Activated T-helper 17 cell treated with anti-CD3 and anti-CD28 coated beads, Interleukin-2, amount 50 U/mL, for 72 hours (primary cell): ENCODE data around the gene GSS. TPM values are rescaled to one million over a fixed set of nuclear protein-coding genes. Genes with fewer than 3 reads are reported as not detected.

Experiments used
- ATAC-seq: fragments of 150-1000 bp; cut with Tn5 transposase; replicated peaks from 2 replicates; pipeline ENCODE4 v1.10.0; 2021; ENCODE audit warnings: mild to moderate bottlenecking, moderate library complexity
- H3K27ac Mint-ChIP-seq: one replicate; pipeline ENCODE4 v1.8.0; 2022; ENCODE audit warnings: mixed read lengths
- H3K27me3 Mint-ChIP-seq: one replicate; pipeline ENCODE4 v1.8.0; 2022; ENCODE audit warnings: mixed read lengths
- H3K36me3 Mint-ChIP-seq: one replicate; pipeline ENCODE4 v1.8.0; 2022; ENCODE audit warnings: low read depth, mild to moderate bottlenecking, mixed read lengths
- H3K4me1 Mint-ChIP-seq: one replicate; pipeline ENCODE4 v1.8.0; 2022; ENCODE audit warnings: mixed read lengths
- H3K4me3 Mint-ChIP-seq: one replicate; pipeline ENCODE4 v1.8.0; 2022; ENCODE audit warnings: mild to moderate bottlenecking, mixed read lengths
- H3K9me3 Mint-ChIP-seq: one replicate; pipeline ENCODE4 v1.8.0; 2022; ENCODE audit warnings: mixed read lengths
- total RNA-seq, 2 donors: library from RNA; stranded (reverse); gene quantifications; one replicate each; pipeline ENCODE4 v1.2.3, GENCODE V29; 2022

GSS gene
- total RNA-seq, 2 donors from 2014 or later: 54.7 to 57.4 TPM

DNA sequence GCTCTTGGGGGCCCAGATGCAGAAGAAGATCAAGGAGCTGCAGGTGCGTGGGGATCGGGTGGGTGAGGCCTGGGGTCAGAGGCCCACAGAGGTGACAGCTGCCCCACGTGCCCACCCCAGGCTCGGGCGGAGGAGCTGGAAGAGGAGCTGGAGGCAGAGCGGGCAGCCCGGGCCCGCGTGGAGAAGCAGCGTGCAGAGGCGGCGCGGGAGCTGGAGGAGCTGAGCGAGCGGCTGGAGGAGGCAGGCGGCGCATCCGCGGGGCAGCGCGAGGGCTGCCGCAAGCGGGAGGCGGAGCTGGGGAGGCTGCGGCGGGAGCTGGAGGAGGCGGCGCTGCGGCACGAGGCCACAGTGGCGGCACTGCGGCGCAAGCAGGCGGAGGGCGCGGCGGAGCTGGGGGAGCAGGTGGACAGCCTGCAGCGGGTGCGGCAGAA lies 41.5 kb upstream of the GSS start:
- Mint-ChIP-seq H3K36me3 (peaks cover 44% of the 10 kb centered on the region), H3K27me3 (no peaks in the 10 kb centered on the region), H3K4me1 (no peaks in the 10 kb centered on the region), H3K27ac (no peak overlapping the region), H3K4me3 (no peak overlapping the region), H3K9me3 (no peaks in the 10 kb centered on the region)
- no peak for ATAC-seq

GRCh38 chr20:34996243-34997028 lies 40.8 kb upstream of the GSS start:
- no peak for ATAC-seq
- Mint-ChIP-seq H3K9me3 (no peaks in the 10 kb centered on the region), H3K27ac (no peak overlapping the region), H3K27me3 (no peaks in the 10 kb centered on the region), H3K4me1 (no peaks in the 10 kb centered on the region), H3K36me3 (peaks cover 37% of the 10 kb centered on the region), H3K4me3 (no peak overlapping the region)

DNA sequence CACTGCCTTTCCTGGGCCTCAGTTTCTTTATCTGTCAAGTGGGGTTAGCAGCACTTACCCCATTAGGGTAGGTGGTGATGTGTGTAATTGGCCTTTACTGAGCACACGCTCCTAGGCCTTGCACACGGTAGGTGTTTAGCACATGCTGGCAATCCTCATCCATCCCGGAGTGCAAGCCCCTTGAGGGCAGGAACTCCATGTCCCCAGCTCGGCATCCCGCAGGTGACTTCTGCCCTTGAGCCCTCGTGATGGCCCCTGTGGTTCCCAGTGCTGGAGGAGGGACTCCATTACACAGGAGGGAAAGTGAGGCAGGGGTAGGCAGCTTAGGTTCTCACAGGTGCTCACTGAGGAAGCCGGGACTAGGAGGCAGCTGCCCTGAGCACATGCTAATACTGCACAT lies 40.1 kb upstream of the GSS start:
- H3K9me3 Mint-ChIP-seq: no peaks in the 10 kb centered on the region
- no peak overlapping the region for H3K4me3 Mint-ChIP-seq
- H3K36me3 Mint-ChIP-seq: peaks cover 30% of the 10 kb centered on the region
- H3K4me1 Mint-ChIP-seq: peaks cover 3% of the 10 kb centered on the region
- H3K27ac Mint-ChIP-seq: no peak overlapping the region
- no peaks in the 10 kb centered on the region for H3K27me3 Mint-ChIP-seq
- ATAC-seq: no peak

DNA sequence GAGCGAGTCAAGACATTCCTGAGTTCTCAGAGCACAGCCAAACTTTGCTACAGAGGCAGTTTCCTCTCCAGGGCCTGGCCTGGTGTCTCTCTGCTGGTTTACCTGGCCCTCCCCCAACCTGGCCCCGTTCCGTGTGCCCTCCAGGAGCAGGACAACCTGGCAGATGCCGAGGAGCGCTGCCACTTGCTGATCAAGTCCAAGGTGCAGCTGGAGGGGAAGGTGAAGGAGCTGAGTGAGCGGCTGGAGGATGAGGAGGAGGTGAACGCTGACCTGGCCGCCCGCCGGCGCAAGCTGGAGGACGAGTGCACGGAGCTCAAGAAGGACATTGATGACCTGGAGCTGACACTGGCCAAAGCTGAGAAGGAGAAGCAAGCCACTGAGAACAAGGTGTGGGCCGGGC lies 39.6 kb upstream of the GSS start:
- peaks cover 3% of the 10 kb centered on the region for H3K4me1 Mint-ChIP-seq
- H3K27me3 Mint-ChIP-seq: no peaks in the 10 kb centered on the region
- H3K4me3 Mint-ChIP-seq: no peak overlapping the region
- H3K27ac Mint-ChIP-seq: no peak overlapping the region
- no peak for ATAC-seq
- H3K36me3 Mint-ChIP-seq: peaks cover 26% of the 10 kb centered on the region
- H3K9me3 Mint-ChIP-seq: no peaks in the 10 kb centered on the region

GRCh38 chr20:34994509-34995131 lies 39.0 kb upstream of the GSS start:
- no peak overlapping the region for H3K27ac Mint-ChIP-seq

DNA sequence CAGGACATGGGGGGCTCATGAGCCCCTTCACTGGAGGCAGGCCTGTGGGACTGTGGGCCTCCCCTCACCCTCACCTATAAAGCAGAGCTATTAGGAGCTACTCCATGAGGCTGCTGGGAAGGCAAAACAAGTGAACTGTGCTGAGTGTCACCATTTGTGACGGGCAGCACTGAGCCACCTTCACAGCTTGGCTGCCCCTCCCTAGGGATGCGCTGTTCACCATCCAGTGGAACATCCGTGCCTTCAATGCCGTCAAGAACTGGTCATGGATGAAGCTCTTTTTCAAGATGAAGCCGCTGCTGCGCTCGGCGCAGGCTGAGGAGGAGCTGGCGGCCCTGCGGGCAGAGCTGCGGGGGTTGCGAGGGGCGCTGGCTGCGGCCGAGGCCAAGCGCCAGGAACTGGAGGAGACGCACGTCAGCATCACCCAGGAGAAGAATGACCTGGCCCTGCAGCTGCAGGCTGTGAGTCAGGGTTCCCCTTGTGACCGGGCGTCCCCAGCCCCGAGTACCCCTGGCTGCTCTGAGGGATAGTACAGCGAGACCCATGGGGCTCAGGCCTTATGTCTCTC lies 38.4 kb upstream of the GSS start:
- Mint-ChIP-seq H3K27me3 (no peaks in the 10 kb centered on the region), H3K9me3 (no peaks in the 10 kb centered on the region), H3K4me1 (peaks cover 3% of the 10 kb centered on the region), H3K27ac (no peak overlapping the region), H3K4me3 (no peak overlapping the region), H3K36me3 (peaks cover 16% of the 10 kb centered on the region)
- no peak for ATAC-seq

More at GRCh38 chr20:34994509-34995131, 39.0 kb upstream of the GSS start:
- H3K9me3 Mint-ChIP-seq: no peaks in the 10 kb centered on the region
- peaks cover 21% of the 10 kb centered on the region for H3K36me3 Mint-ChIP-seq
- no peak overlapping the region for H3K4me3 Mint-ChIP-seq
- no peak for ATAC-seq
- no peaks in the 10 kb centered on the region for H3K27me3 Mint-ChIP-seq
- H3K4me1 Mint-ChIP-seq: peaks cover 3% of the 10 kb centered on the region

DNA sequence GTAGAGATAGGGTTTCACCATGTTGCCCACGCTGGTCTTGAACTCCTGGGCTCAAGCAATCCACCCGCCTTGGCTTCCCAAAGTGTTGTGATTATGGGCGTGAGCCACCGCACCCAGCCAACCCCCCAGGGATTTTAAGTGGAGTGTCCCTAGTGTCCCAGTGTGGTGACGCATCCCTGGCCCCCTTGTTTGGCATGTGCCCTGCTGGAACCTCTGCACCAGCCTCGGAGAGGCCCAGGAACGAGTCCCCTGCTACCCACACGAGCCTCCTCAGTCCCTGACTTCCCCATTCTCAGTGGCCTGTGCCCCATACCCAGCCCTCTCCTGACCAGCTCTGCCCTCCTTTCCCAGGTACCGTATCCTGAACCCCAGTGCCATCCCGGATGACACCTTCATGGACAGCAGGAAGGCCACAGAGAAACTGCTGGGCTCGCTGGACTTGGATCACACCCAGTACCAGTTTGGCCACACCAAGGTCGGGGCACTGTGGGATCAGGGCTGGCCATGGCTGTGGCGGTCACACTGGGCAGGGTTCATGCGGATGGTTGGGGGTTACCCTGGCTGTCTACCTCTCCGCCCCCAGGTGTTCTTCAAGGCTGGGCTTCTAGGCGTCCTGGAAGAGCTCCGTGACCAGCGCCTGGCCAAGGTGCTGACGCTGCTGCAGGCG lies 37.3 kb upstream of the GSS start:
- Mint-ChIP-seq H3K27ac (no peak overlapping the region), H3K27me3 (no peaks in the 10 kb centered on the region), H3K36me3 (peaks cover 5% of the 10 kb centered on the region), H3K9me3 (no peaks in the 10 kb centered on the region), H3K4me1 (peaks cover 3% of the 10 kb centered on the region), H3K4me3 (no peak overlapping the region)
- ATAC-seq: no peak

GRCh38 chr20:34990661-34991214 lies 35.1 kb upstream of the GSS start:
- Mint-ChIP-seq H3K36me3 (no peaks in the 10 kb centered on the region), H3K27me3 (no peaks in the 10 kb centered on the region), H3K9me3 (no peaks in the 10 kb centered on the region), H3K4me1 (peaks cover 3% of the 10 kb centered on the region), H3K4me3 (no peak overlapping the region), H3K27ac (peak overlapping the region; percentile 65)
- no peak for ATAC-seq

GRCh38 chr20:34990231-34990630 lies 34.6 kb upstream of the GSS start:
- Mint-ChIP-seq H3K36me3 (no peaks in the 10 kb centered on the region), H3K9me3 (no peaks in the 10 kb centered on the region), H3K4me1 (peaks cover 5% of the 10 kb centered on the region), H3K27me3 (peaks cover under 1% of the 10 kb centered on the region), H3K4me3 (no peak overlapping the region), H3K27ac (no peak overlapping the region)
- ATAC-seq: no peak

- Mint-ChIP-seq H3K27me3 (peaks cover 3% of the 10 kb centered on the region), H3K36me3 (no peaks in the 10 kb centered on the region), H3K27ac (no peak overlapping the region), H3K4me3 (no peak overlapping the region), H3K9me3 (no peaks in the 10 kb centered on the region), H3K4me1 (peaks cover 8% of the 10 kb centered on the region)
- ATAC-seq: no peak
Observed at GRCh38 chr20:34989670-34990069, 34.1 kb upstream of the GSS start.

DNA sequence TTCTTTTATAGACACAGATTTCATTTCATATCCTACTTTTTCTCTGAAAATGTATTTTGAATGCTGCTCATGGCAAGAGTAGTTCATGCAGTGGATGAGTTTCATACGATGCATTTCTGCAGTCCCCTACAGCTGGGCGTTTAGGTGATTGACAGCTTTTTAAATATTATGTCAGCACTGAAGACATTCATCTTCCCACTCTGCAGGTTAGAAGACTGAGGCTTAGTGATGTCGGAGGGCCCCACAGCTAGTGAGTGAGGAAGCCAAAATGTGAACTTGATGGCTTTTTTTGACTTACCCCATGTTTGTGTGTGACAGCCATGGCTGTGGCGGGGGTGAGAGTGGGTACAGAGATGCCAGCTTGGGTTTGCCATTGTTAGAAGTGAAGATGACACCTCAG lies 33.5 kb upstream of the GSS start:
- peaks cover 8% of the 10 kb centered on the region for H3K4me1 Mint-ChIP-seq
- ATAC-seq: no peak
- peaks cover 3% of the 10 kb centered on the region for H3K27me3 Mint-ChIP-seq
- no peak overlapping the region for H3K4me3 Mint-ChIP-seq
- H3K27ac Mint-ChIP-seq: no peak overlapping the region
- no peaks in the 10 kb centered on the region for H3K36me3 Mint-ChIP-seq
- no peaks in the 10 kb centered on the region for H3K9me3 Mint-ChIP-seq

- H3K9me3 Mint-ChIP-seq: no peaks in the 10 kb centered on the region
- H3K4me3 Mint-ChIP-seq: no peak overlapping the region
- no peak overlapping the region for H3K27ac Mint-ChIP-seq
- peaks cover 8% of the 10 kb centered on the region for H3K4me1 Mint-ChIP-seq
- H3K36me3 Mint-ChIP-seq: no peaks in the 10 kb centered on the region
- peaks cover 9% of the 10 kb centered on the region for H3K27me3 Mint-ChIP-seq
- ATAC-seq: no peak
Observed at GRCh38 chr20:34988191-34988540, 32.6 kb upstream of the GSS start.

- Mint-ChIP-seq H3K36me3 (no peaks in the 10 kb centered on the region), H3K4me3 (no peak overlapping the region), H3K4me1 (peaks cover 8% of the 10 kb centered on the region), H3K27ac (no peak overlapping the region), H3K27me3 (peaks cover 13% of the 10 kb centered on the region), H3K9me3 (no peaks in the 10 kb centered on the region)
- ATAC-seq: no peak
Observed at GRCh38 chr20:34987288-34988190, 31.9 kb upstream of the GSS start.
